HEK293 (cell line): ENCODE data around the gene PYY.

Experiments
- CTCF ChIA-PET: fragments of 350-600 bp; formaldehyde crosslinking; extraction: SDS; loops from one replicate; lab custom pipeline; 2021; ENCODE audit warnings: antibody characterized with exemption; lab: Yijun Ruan, JAX
- POLR2A ChIA-PET: fragments of 300-600 bp; formaldehyde crosslinking; extraction: SDS; loops from one replicate; lab custom pipeline; 2020; ENCODE audit warnings: antibody characterized with exemption, inconsistent platforms; lab: Yijun Ruan, JAX
- H3K27ac ChIP-seq: fragments of 200-500 bp; sonication (Bioruptor generic); 2 replicates; pipeline ENCODE4 v1.5.1; 2014; ENCODE audit warnings: low read depth, low read length, control low read depth, inconsistent platforms; ENCODE audit errors: extremely low read depth
- H3K36me3 ChIP-seq, 2 experiments: fragments of 200-500 bp in 1 of 2; sonication (Bioruptor generic) in 1 of 2; 1 replicate in 1 of 2; 2 replicates in 1 of 2; pipeline ENCODE4 v1.5.1; 2014 to 2017; ENCODE audit warnings: inconsistent platforms in 2 of 2, low read length in 2 of 2; ENCODE audit not compliant: control insufficient read depth in 2 of 2, insufficient read depth in 1 of 2
- H3K4me1 ChIP-seq: fragments of 200-500 bp; sonication (Bioruptor generic); 2 replicates; pipeline ENCODE4 v1.5.1; 2014; ENCODE audit warnings: mild to moderate bottlenecking, low read length, inconsistent platforms; ENCODE audit not compliant: control insufficient read depth, insufficient read depth
- H3K4me3 ChIP-seq: 2 replicates; pipeline ENCODE4 v1.5.1; 2011; ENCODE audit warnings: low read depth, mild to moderate bottlenecking, control low read depth, low read length, moderate library complexity
- H3K9me3 ChIP-seq: fragments of 200-500 bp; sonication (Bioruptor generic); 2 replicates; pipeline ENCODE4 v1.5.1; 2014; ENCODE audit warnings: low read depth, low read length, inconsistent platforms; ENCODE audit not compliant: control insufficient read depth, insufficient read depth
- GLI4 ChIP-seq: fragments of 450-650 bp; formaldehyde crosslinking; IDR thresholded peaks from 2 replicates; pipeline ENCODE4 v1.5.1; 2016; ENCODE audit warnings: missing biosample characterization, missing genetic modification characterization
- GLIS1 ChIP-seq: fragments of 450-650 bp; formaldehyde crosslinking; IDR thresholded peaks from 2 replicates; pipeline ENCODE4 v1.5.1; 2016; ENCODE audit warnings: missing biosample characterization, missing genetic modification characterization
- GLIS2 ChIP-seq: fragments of 450-650 bp; formaldehyde crosslinking; IDR thresholded peaks from 2 replicates; pipeline ENCODE4 v1.5.1; 2016; ENCODE audit warnings: missing biosample characterization, missing genetic modification characterization
- PBX3 ChIP-seq: sonication (generic); formaldehyde crosslinking; IDR thresholded peaks from 2 replicates; pipeline ENCODE4 v1.8.1; 2022; ENCODE audit warnings: mild to moderate bottlenecking, moderate library complexity, missing genetic modification reagents
- ZBTB8A ChIP-seq: fragments of 450-650 bp; formaldehyde crosslinking; IDR thresholded peaks from 2 replicates; pipeline ENCODE4 v1.5.1; 2016; ENCODE audit warnings: missing biosample characterization, missing genetic modification characterization
- ZFHX2 ChIP-seq: fragments of 450-650 bp; formaldehyde crosslinking; conservative IDR thresholded peaks from 2 replicates; pipeline ENCODE4 v1.5.1; 2016; ENCODE audit warnings: missing biosample characterization, missing genetic modification characterization
- ZIC2 ChIP-seq: fragments of 450-650 bp; formaldehyde crosslinking; IDR thresholded peaks from 2 replicates; pipeline ENCODE4 v1.5.1; 2016; ENCODE audit warnings: missing biosample characterization, missing genetic modification characterization
- ZNF292 ChIP-seq: fragments of 450-650 bp; formaldehyde crosslinking; IDR thresholded peaks from 2 replicates; pipeline ENCODE4 v1.5.1; 2016; ENCODE audit warnings: low read depth, missing biosample characterization, missing genetic modification characterization, borderline replicate concordance
- ZNF398 ChIP-seq: fragments of 450-650 bp; formaldehyde crosslinking; IDR thresholded peaks from 2 replicates; pipeline ENCODE4 v1.5.1; 2017; ENCODE audit warnings: missing biosample characterization, missing genetic modification characterization
- ZNF449 ChIP-seq: fragments of 450-650 bp; formaldehyde crosslinking; IDR thresholded peaks from 2 replicates; pipeline ENCODE4 v1.5.1; 2017; ENCODE audit warnings: missing biosample characterization, mild to moderate bottlenecking, missing genetic modification characterization, moderate library complexity
- ZNF521 ChIP-seq: fragments of 450-650 bp; formaldehyde crosslinking; IDR thresholded peaks from 2 replicates; pipeline ENCODE4 v1.5.1; 2017; ENCODE audit warnings: missing biosample characterization, mild to moderate bottlenecking, missing genetic modification characterization
- ZNF530 ChIP-seq: fragments of 450-650 bp; formaldehyde crosslinking; IDR thresholded peaks from 2 replicates; pipeline ENCODE4 v1.5.1; 2016; ENCODE audit warnings: low read depth, missing biosample characterization, missing genetic modification characterization
- ZNF580 ChIP-seq: fragments of 450-650 bp; formaldehyde crosslinking; IDR thresholded peaks from 2 replicates; pipeline ENCODE4 v1.5.1; 2016; ENCODE audit warnings: missing biosample characterization, missing genetic modification characterization
- ZNF596 ChIP-seq: fragments of 450-650 bp; IDR thresholded peaks from 2 replicates; pipeline ENCODE4 v1.5.0; 2018; ENCODE audit warnings: missing biosample characterization, mild to moderate bottlenecking, missing genetic modification characterization, moderate library complexity
- ZNF621 ChIP-seq: fragments of 450-650 bp; formaldehyde crosslinking; IDR thresholded peaks from 2 replicates; pipeline ENCODE4 v1.5.1; 2017; ENCODE audit warnings: missing biosample characterization, missing genetic modification characterization
- ZNF747 ChIP-seq: fragments of 450-650 bp; formaldehyde crosslinking; IDR thresholded peaks from 2 replicates; pipeline ENCODE4 v1.5.1; 2016; ENCODE audit warnings: missing biosample characterization, missing genetic modification characterization
- ZNF768 ChIP-seq: fragments of 450-650 bp; formaldehyde crosslinking; IDR thresholded peaks from 2 replicates; pipeline ENCODE4 v1.5.1; 2018; ENCODE audit warnings: missing biosample characterization, mild to moderate bottlenecking, missing genetic modification characterization

The PYY gene

GRCh38 chr17:43905400-43905984 is 48.2 kb downstream of the PYY start:
- TF ChIP-seq ZNF596 (tag by site-specific recombination) (0 out of 2 replicates have a peak, but pooled peaks have one; percentile 3), GLI4 (no peak), ZNF521 (tag by site-specific recombination) (no peak), ZNF747 (tag by site-specific recombination) (no peak), GLIS1 (tag by site-specific recombination) (peak; percentile 87), ZNF449 (no peak), ZNF398 (peak; percentile 87), ZIC2 (tag by site-specific recombination) (peak; percentile 86), ZNF580 (tag by site-specific recombination) (no peak), ZFHX2 (tag by site-specific recombination) (0 out of 2 replicates have a peak, but pooled peaks have one; percentile 19), ZNF768 (tag by site-specific recombination) (no peak), PBX3 (no peak), GLIS2 (tag by site-specific recombination) (peak; percentile 50), ZNF621 (tag by site-specific recombination) (no peak), ZNF530 (tag by site-specific recombination) (no peak), ZBTB8A (tag by site-specific recombination) (peak; percentile 16; the same call in 1 of the 2 replicates), ZNF292 (tag by site-specific recombination) (no peak)
- ChIA-PET CTCF (interaction anchor here (0.6 to 4.4 kb wide), 3 partner anchors 27 to 94 kb away, joined by 3 to 22 read pairs (median 3); no protein-coding TSS in a partner anchor), POLR2A (interaction anchor here (0.5 to 0.6 kb wide), 2 partner anchors 12 to 259 kb away, joined by 3 to 6 read pairs; no protein-coding TSS in a partner anchor)
- Histone ChIP-seq H3K36me3 (no peaks in the 10 kb centered on the region), H3K4me3 (no peak overlapping the region), H3K9me3 (no peaks in the 10 kb centered on the region), H3K27ac (no peak overlapping the region), H3K4me1 (peaks cover 19% of the 10 kb centered on the region; the same call in 1 of the 2 replicates)
